Vagina (tissue), 2 donors: ENCODE results near the gene RABGGTA. TPM values are rescaled to one million over a fixed set of nuclear protein-coding genes. Genes with fewer than 3 reads are reported as not detected.
A peak's percentile ranks its signal among the peaks of the same experiment; 100 is the strongest.

Source experiments
- DNase-seq, 2 donors: peaks; one replicate each; pipeline ENCODE4 v3.0.0-alpha.2; 2017; ENCODE audit errors: extremely low spot score in 2 of 2
- H3K27ac ChIP-seq: fragments of 200-600 bp; sonication (generic); one replicate; pipeline ENCODE4 v1.5.1; 2019
- H3K27me3 ChIP-seq: fragments of 200-600 bp; sonication (generic); one replicate; pipeline ENCODE4 v1.5.1; 2019
- H3K36me3 ChIP-seq, 2 donors: fragments of 200-600 bp; sonication (generic); one replicate each; pipeline ENCODE4 v1.5.1; 2017 to 2019
- H3K4me1 ChIP-seq: fragments of 200-600 bp; sonication (generic); one replicate; pipeline ENCODE4 v1.5.1; 2019
- H3K4me3 ChIP-seq, 2 donors: fragments of 200-600 bp; sonication (generic); 1 replicate in 1 of 2; 2 replicates in 1 of 2; pipeline ENCODE4 v1.5.1; 2016 to 2019
- H3K9me3 ChIP-seq: fragments of 200-600 bp; sonication (generic); one replicate; pipeline ENCODE4 v1.5.1; 2019
- CTCF ChIP-seq, 3 experiments: fragments of 450-650 bp in 2 of 3; fragments of 200-600 bp in 1 of 3; sonication (generic) in 1 of 3; IDR thresholded peaks; one replicate each; pipeline ENCODE4 v1.5.1; 2017 to 2019; ENCODE audit warnings: antibody characterized with exemption in 3 of 3, mild to moderate bottlenecking in 2 of 3, moderate library complexity in 2 of 3
- POLR2A ChIP-seq, 2 donors: fragments of 450-650 bp; IDR thresholded peaks; one replicate each; pipeline ENCODE4 v1.6.1; 2017; ENCODE audit warnings: antibody characterized with exemption in 2 of 2, mild to moderate bottlenecking in 2 of 2, moderate library complexity in 2 of 2
- POLR2AphosphoS5 ChIP-seq, 2 donors: sonication (generic); formaldehyde crosslinking; IDR thresholded peaks; one replicate each; pipeline ENCODE4 v1.9.0; 2017; ENCODE audit warnings: antibody characterized with exemption in 2 of 2, mild to moderate bottlenecking in 2 of 2, low read depth in 1 of 2; ENCODE audit not compliant: insufficient read depth in 1 of 2
- intact Hi-C: fragments of 100-400 bp; cut with DNase I; formaldehyde crosslinking; loops from one replicate; pipeline ENCODE4 v1.15.1; 2023
- total RNA-seq: library from RNA; depleted of rRNA; stranded (reverse); fragments of >200 nt; gene quantifications from one replicate; pipeline ENCODE4 v1.2.3, GENCODE V29; 2016

RABGGTA gene
- total RNA-seq, 1 donor from 2014 or later: 43.5 TPM

GRCh38 chr14:24241829-24242443, 29.5 kb downstream of the RABGGTA start:
- intact Hi-C loops: loop anchor here (2.0 to 5.0 kb wide), 2 partner anchors 55 to 190 kb away; no protein-coding TSS in a partner anchor
- TF ChIP-seq POLR2AphosphoS5 (IDR thresholded peaks at IDR 0.05; ENCODE audit: insufficient read depth in 1 of 2, low read depth in 1 of 2): no peak
- TF ChIP-seq CTCF (IDR thresholded peaks at IDR 0.05): peak in 2 of 3 experiments; percentile 25 to 78
- H3K4me1 ChIP-seq: peaks cover 47% of the 10 kb centered on the region
- peak overlapping the region; percentile 98 for H3K27ac ChIP-seq
- no peaks in the 10 kb centered on the region for H3K9me3 ChIP-seq
- H3K36me3 ChIP-seq: peaks cover 0 to 41% of the 10 kb centered on the region in 2 donors
- peak in 1 of 2 donors; percentile 94 for DNase-seq
- peak overlapping the region; percentile 65 to 75 for H3K4me3 ChIP-seq
- H3K27me3 ChIP-seq: no peaks in the 10 kb centered on the region

- intact Hi-C loops: loop anchor here (5.0 kb wide), 1 partner anchor 192 kb away; no protein-coding TSS in a partner anchor
- Histone ChIP-seq H3K27me3 (no peaks in the 10 kb centered on the region), H3K27ac (peak overlapping the region; percentile 98), H3K9me3 (no peaks in the 10 kb centered on the region), H3K4me1 (peaks cover 47% of the 10 kb centered on the region), H3K4me3 (no peak overlapping the region), H3K36me3 (peaks cover 0 to 54% of the 10 kb centered on the region in 2 donors)
- TF ChIP-seq CTCF (IDR thresholded peaks at IDR 0.05) (no peak), POLR2AphosphoS5 (IDR thresholded peaks at IDR 0.05; ENCODE audit: insufficient read depth in 1 of 2, low read depth in 1 of 2) (no peak), POLR2A (IDR thresholded peaks at IDR 0.05) (no peak)
- peak in 1 of 2 donors; percentile 84 for DNase-seq
Measured at GRCh38 chr14:24240110-24240918, 31.1 kb downstream of the RABGGTA start.

- H3K4me3 ChIP-seq: no peak overlapping the region
- H3K27me3 ChIP-seq: no peaks in the 10 kb centered on the region
- intact Hi-C loops: no loop called here
- DNase-seq: no peak
- TF ChIP-seq CTCF (IDR thresholded peaks at IDR 0.05) (no peak), POLR2AphosphoS5 (IDR thresholded peaks at IDR 0.05; ENCODE audit: insufficient read depth in 1 of 2, low read depth in 1 of 2) (no peak), POLR2A (IDR thresholded peaks at IDR 0.05) (no peak)
- peaks cover 0 to 54% of the 10 kb centered on the region in 2 donors for H3K36me3 ChIP-seq
- H3K27ac ChIP-seq: no peak overlapping the region
- H3K9me3 ChIP-seq: no peaks in the 10 kb centered on the region
- peaks cover 55% of the 10 kb centered on the region for H3K4me1 ChIP-seq
Measured at GRCh38 chr14:24238527-24239037, 32.8 kb downstream of the RABGGTA start.

- intact Hi-C loops: no loop called here
- H3K36me3 ChIP-seq: peaks cover 0 to 54% of the 10 kb centered on the region in 2 donors
- no peak overlapping the region for H3K4me3 ChIP-seq
- DNase-seq: no peak
- H3K27me3 ChIP-seq: no peaks in the 10 kb centered on the region
- no peak overlapping the region for H3K27ac ChIP-seq
- no peaks in the 10 kb centered on the region for H3K9me3 ChIP-seq
- TF ChIP-seq POLR2A (IDR thresholded peaks at IDR 0.05) (no peak), CTCF (IDR thresholded peaks at IDR 0.05) (no peak), POLR2AphosphoS5 (IDR thresholded peaks at IDR 0.05; ENCODE audit: insufficient read depth in 1 of 2, low read depth in 1 of 2) (no peak)
- H3K4me1 ChIP-seq: peaks cover 55% of the 10 kb centered on the region
Measured at GRCh38 chr14:24238123-24238522, 33.3 kb downstream of the RABGGTA start.
